Endothelial cell of umbilical vein (primary cell): ENCODE results near the gene RHEX.
"Not testable (repeated sequence)": the region's sequence is repeated elsewhere in the genome, so short reads cannot be mapped to it uniquely, and the experiment has no call there.

Source experiments
- CTCF ChIP-seq, 2 donors: IDR thresholded peaks; 1 replicate in 1 of 2; 2 replicates in 1 of 2; pipeline ENCODE4 v1.5.1; 2011; ENCODE audit warnings: low read length in 2 of 2, mild to moderate bottlenecking in 2 of 2, moderate library complexity in 2 of 2, control low read depth in 1 of 2, inconsistent platforms in 1 of 2, low read depth in 1 of 2; ENCODE audit not compliant: insufficient read depth in 1 of 2; ENCODE audit errors: extremely low read depth in 1 of 2
- EZH2 ChIP-seq: IDR thresholded peaks from 2 replicates; pipeline ENCODE4 v1.6.1; 2012; ENCODE audit warnings: borderline replicate concordance, low read depth, mild to moderate bottlenecking, moderate library complexity, low read length, inconsistent platforms; ENCODE audit not compliant: severe bottlenecking
- GATA2 ChIP-seq: IDR thresholded peaks from 2 replicates; pipeline ENCODE4 v1.7.0; 2011; ENCODE audit warnings: low read depth, mild to moderate bottlenecking, moderate library complexity, mixed read lengths, low read length; ENCODE audit not compliant: insufficient read length, insufficient read depth
- JUN ChIP-seq: IDR thresholded peaks from 2 replicates; pipeline ENCODE4 v1.6.1; 2011; ENCODE audit warnings: borderline replicate concordance, low read depth; ENCODE audit not compliant: insufficient read length, insufficient read depth
- MAX ChIP-seq: IDR thresholded peaks from 2 replicates; pipeline ENCODE4 v1.6.1; 2011; ENCODE audit not compliant: insufficient read depth, insufficient read length
- MYC ChIP-seq: IDR thresholded peaks from one replicate; pipeline ENCODE4 v1.6.1; 2011; ENCODE audit warnings: mild to moderate bottlenecking, low read depth, low read length
- POLR2A ChIP-seq: IDR thresholded peaks from 2 replicates; pipeline ENCODE4 v1.6.1; 2012; ENCODE audit warnings: low read depth, mild to moderate bottlenecking, control low read depth, low read length
- POLR2AphosphoS5 ChIP-seq: IDR thresholded peaks from 2 replicates; pipeline ENCODE4 v1.6.1; 2012; ENCODE audit warnings: low read depth, mild to moderate bottlenecking, control low read depth, low read length, moderate library complexity; ENCODE audit not compliant: insufficient read depth

GRCh38 chr1:206058289-206058926, 5.4 kb downstream of the RHEX start:
- not testable (repeated sequence) for TF ChIP-seq JUN; CTCF (IDR thresholded peaks at IDR 0.05; ENCODE audit: extremely low read depth in 1 of 2, insufficient read depth in 1 of 2, low read depth in 1 of 2, low read length in 2 of 2); POLR2A; POLR2AphosphoS5; MYC; EZH2; MAX; GATA2
